Choroid plexus epithelial cell (primary cell): ENCODE results near the gene TLE5.
"Not testable (repeated sequence)": the region's sequence is repeated elsewhere in the genome, so short reads cannot be mapped to it uniquely, and the experiment has no call there.

Source experiments
- DNase-seq: peaks from one replicate; pipeline ENCODE4 v3.0.0-alpha.2; 2010; ENCODE audit warnings: low read depth
- H3K4me3 ChIP-seq: 2 replicates; pipeline ENCODE4 v1.5.1; 2011; ENCODE audit warnings: low read depth, mild to moderate bottlenecking, control low read depth, low read length, moderate library complexity
- TF ChIP-seq, protein P1 (sequence below): conservative IDR thresholded peaks from 2 replicates; pipeline ENCODE4 v1.5.1; 2011; ENCODE audit warnings: low read depth, mild to moderate bottlenecking, control low read depth, inconsistent platforms, low read length, moderate library complexity

The TLE5 gene

GRCh38 chr19:3041761-3042620 is 20.3 kb downstream of the TLE5 start:
- no peak overlapping the region for H3K4me3 ChIP-seq
- TF ChIP-seq, protein P1, sequence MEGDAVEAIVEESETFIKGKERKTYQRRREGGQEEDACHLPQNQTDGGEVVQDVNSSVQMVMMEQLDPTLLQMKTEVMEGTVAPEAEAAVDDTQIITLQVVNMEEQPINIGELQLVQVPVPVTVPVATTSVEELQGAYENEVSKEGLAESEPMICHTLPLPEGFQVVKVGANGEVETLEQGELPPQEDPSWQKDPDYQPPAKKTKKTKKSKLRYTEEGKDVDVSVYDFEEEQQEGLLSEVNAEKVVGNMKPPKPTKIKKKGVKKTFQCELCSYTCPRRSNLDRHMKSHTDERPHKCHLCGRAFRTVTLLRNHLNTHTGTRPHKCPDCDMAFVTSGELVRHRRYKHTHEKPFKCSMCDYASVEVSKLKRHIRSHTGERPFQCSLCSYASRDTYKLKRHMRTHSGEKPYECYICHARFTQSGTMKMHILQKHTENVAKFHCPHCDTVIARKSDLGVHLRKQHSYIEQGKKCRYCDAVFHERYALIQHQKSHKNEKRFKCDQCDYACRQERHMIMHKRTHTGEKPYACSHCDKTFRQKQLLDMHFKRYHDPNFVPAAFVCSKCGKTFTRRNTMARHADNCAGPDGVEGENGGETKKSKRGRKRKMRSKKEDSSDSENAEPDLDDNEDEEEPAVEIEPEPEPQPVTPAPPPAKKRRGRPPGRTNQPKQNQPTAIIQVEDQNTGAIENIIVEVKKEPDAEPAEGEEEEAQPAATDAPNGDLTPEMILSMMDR, result no peak
- DNase-seq, result no peak

GRCh38 chr19:3041327-3041726 is 21.0 kb downstream of the TLE5 start:
- no peak for DNase-seq
- TF ChIP-seq, protein P1, result no peak
- H3K4me3 ChIP-seq, result no peak overlapping the region

DNA sequence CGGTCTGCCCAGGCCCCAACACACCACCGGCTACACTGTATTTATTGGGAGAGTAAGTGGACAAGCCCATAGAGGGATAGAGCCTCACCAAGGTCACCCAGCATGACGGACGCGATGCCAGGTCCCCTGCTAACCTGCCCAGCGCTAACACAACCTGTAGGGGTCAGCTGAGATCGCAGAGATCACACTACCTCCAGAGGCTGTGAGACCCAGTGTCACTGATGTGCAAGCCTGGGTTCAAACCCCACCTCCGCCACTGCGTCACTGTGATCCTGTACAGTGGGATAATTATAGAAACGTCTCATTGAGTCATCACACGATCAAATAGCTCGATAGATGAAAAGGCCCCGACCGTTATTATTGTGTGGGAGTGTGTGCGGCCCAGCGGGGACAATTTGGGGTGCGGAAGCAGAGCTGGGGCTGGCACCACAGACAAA is 22.6 kb downstream of the TLE5 start:
- TF ChIP-seq, protein P1, result no peak
- H3K4me3 ChIP-seq, result no peak overlapping the region
- DNase-seq, result no peak

- TF ChIP-seq, protein P1, result no peak
- H3K4me3 ChIP-seq, result no peak overlapping the region
- no peak for DNase-seq
Observed at GRCh38 chr19:3039125-3039524, 23.2 kb downstream of the TLE5 start.

GRCh38 chr19:3038214-3038613 is 24.1 kb downstream of the TLE5 start:
- TF ChIP-seq, protein P1, result no peak
- DNase-seq, result no peak
- no peak overlapping the region for H3K4me3 ChIP-seq

- DNase-seq, H3K4me3 ChIP-seq: not testable (repeated sequence)
Observed at GRCh38 chr19:3036977-3037544, 25.2 kb downstream of the TLE5 start.

GRCh38 chr19:3036119-3036976 is 25.9 kb downstream of the TLE5 start:
- DNase-seq, result peak; percentile 96
- peak overlapping the region; percentile 49 for H3K4me3 ChIP-seq
- TF ChIP-seq, protein P1, result peak; percentile 22
